Endodermal cell (in vitro differentiated cells): ENCODE results near the gene MRPL12. TPM values are rescaled to one million over a fixed set of nuclear protein-coding genes. Genes with fewer than 3 reads are reported as not detected.

Source experiments
- DNase-seq: peaks from one replicate; pipeline ENCODE4 v3.0.0-alpha.2; 2017
- H3K27ac ChIP-seq: 2 replicates; pipeline ENCODE4 v1.5.1; 2013; ENCODE audit warnings: mild to moderate bottlenecking, low read depth, low read length, moderate library complexity
- H3K27me3 ChIP-seq: 2 replicates; pipeline ENCODE4 v1.6.1; 2013; ENCODE audit warnings: mild to moderate bottlenecking, low read length, moderate library complexity; ENCODE audit not compliant: insufficient read depth, control insufficient read depth, poor library complexity, severe bottlenecking
- H3K36me3 ChIP-seq: 2 replicates; pipeline ENCODE4 v1.7.0; 2013; ENCODE audit warnings: mild to moderate bottlenecking, low read length, moderate library complexity; ENCODE audit not compliant: control insufficient read depth, insufficient read depth
- H3K4me1 ChIP-seq: one replicate; pipeline ENCODE4 v1.7.0; 2013; ENCODE audit warnings: low read length; ENCODE audit not compliant: control insufficient read depth, insufficient read depth
- H3K4me3 ChIP-seq: 2 replicates; pipeline ENCODE4 v1.5.1; 2013; ENCODE audit warnings: mild to moderate bottlenecking, low read length, moderate library complexity
- H3K9ac ChIP-seq: 2 replicates; pipeline ENCODE4 v1.6.1; 2013; ENCODE audit warnings: mild to moderate bottlenecking, low read length, moderate library complexity; ENCODE audit not compliant: poor library complexity, severe bottlenecking; ENCODE audit errors: extremely low read depth
- H3K9me3 ChIP-seq: 2 replicates; pipeline ENCODE4 v1.6.1; 2013; ENCODE audit warnings: mild to moderate bottlenecking, low read length, moderate library complexity; ENCODE audit not compliant: control insufficient read depth
- H3K27ac Mint-ChIP-seq: 2 replicates; pipeline ENCODE4 v1.8.0; 2020; ENCODE audit warnings: mixed read lengths
- H3K27me3 Mint-ChIP-seq: 2 replicates; pipeline ENCODE4 v1.8.0; 2021; ENCODE audit warnings: mild to moderate bottlenecking, mixed read lengths; ENCODE audit not compliant: insufficient read depth
- H3K36me3 Mint-ChIP-seq: 2 replicates; pipeline ENCODE4 v1.8.0; 2020; ENCODE audit warnings: low read depth, mixed read lengths
- H3K4me1 Mint-ChIP-seq: 2 replicates; pipeline ENCODE4 v1.8.0; 2020; ENCODE audit warnings: mixed read lengths
- H3K4me3 Mint-ChIP-seq: 2 replicates; pipeline ENCODE4 v1.8.0; 2020; ENCODE audit warnings: mild to moderate bottlenecking, moderate library complexity, mixed read lengths
- H3K9me3 Mint-ChIP-seq: 2 replicates; pipeline ENCODE4 v1.8.0; 2020; ENCODE audit warnings: mild to moderate bottlenecking, mixed read lengths
- WGBS, 2 experiments: methylation state at CpG; one replicate each; pipeline versions ENCODE4 v1.1.5 to v1.1.7; 2013; ENCODE audit warnings: missing lambda C conversion rate in 2 of 2, mixed read lengths in 1 of 2; ENCODE audit not compliant: insufficient coverage in 1 of 2, insufficient read length in 1 of 2; 5-methylcytosine and 5-hydroxymethylcytosine counted together
- total RNA-seq, 2 donors: library from RNA; stranded (reverse); fragmentation: NEBNext Ultra II Directional in 1 of 2; extraction: Animal tissue kit (Norgen Biotek cat#: 25700) in 1 of 2; gene quantifications; 2 replicates in 1 of 2; 3 replicates in 1 of 2; pipeline ENCODE4 v1.2.1, GENCODE V29; 2021
- TF ChIP-seq, protein P1 (sequence below): fragments of 200-600 bp; sonication (generic); conservative IDR thresholded peaks from 2 replicates; pipeline ENCODE4 v1.5.0; 2021; ENCODE audit warnings: antibody characterized with exemption, mild to moderate bottlenecking

The MRPL12 gene
- total RNA-seq, 2 donors from 2014 or later, result 99.4 to 105 TPM

DNA sequence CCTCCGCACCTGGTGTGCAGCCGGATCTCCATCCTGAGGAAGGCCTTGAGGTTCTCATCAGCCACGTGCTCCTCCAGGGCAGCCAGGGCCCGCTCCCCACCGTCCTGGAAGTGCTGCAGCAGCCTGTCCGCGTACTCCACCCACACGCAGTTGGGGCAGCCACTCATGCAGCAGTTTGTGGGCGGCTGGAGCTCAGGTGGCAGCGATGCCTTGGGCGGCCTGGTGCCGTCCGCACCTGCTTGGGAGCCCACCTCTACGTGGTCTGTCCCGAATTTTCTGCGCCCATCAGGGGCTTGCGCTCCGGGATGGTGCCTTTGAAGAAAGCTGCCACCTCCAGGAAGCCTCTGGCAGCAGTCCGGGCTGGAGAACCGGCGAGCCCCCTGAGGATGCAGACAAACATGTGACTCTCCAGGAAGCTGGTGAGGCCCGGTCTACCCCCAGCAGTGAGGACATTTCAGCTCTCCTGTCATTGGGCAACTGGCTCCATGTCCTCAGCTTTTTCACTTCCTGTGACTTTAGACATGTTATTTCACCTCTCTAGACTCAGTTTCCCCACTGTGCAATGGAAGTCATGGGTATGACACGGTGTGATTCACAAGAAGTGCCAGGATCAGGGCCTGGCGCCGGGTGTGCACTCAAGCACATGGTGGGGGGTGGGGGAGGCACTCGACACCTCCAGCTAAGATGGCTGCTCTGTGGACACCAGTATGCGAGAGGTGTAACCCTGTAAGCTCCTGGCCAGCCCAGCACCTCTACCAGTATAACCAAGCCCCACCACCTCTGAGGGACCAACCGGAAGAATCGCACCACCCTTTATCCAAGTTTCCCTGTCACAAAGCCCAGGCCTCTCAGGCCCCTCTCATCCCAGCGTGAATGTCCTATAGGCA lies 37.7 kb upstream of the MRPL12 start:
- Histone ChIP-seq H3K9ac (peak overlapping the region; percentile 70), H3K27ac (peak overlapping the region; percentile 30), H3K4me3 (peak overlapping the region; percentile 96), H3K4me1 (peaks cover 15% of the 10 kb centered on the region), H3K27me3 (no peaks in the 10 kb centered on the region), H3K36me3 (peaks cover 34% of the 10 kb centered on the region), H3K9me3 (no peaks in the 10 kb centered on the region)
- TF ChIP-seq, protein P1, sequence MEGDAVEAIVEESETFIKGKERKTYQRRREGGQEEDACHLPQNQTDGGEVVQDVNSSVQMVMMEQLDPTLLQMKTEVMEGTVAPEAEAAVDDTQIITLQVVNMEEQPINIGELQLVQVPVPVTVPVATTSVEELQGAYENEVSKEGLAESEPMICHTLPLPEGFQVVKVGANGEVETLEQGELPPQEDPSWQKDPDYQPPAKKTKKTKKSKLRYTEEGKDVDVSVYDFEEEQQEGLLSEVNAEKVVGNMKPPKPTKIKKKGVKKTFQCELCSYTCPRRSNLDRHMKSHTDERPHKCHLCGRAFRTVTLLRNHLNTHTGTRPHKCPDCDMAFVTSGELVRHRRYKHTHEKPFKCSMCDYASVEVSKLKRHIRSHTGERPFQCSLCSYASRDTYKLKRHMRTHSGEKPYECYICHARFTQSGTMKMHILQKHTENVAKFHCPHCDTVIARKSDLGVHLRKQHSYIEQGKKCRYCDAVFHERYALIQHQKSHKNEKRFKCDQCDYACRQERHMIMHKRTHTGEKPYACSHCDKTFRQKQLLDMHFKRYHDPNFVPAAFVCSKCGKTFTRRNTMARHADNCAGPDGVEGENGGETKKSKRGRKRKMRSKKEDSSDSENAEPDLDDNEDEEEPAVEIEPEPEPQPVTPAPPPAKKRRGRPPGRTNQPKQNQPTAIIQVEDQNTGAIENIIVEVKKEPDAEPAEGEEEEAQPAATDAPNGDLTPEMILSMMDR, result no peak
- Mint-ChIP-seq H3K9me3 (no peaks in the 10 kb centered on the region), H3K27ac (peak overlapping the region; percentile 68), H3K4me1 (peaks cover 13% of the 10 kb centered on the region), H3K36me3 (peaks cover 36% of the 10 kb centered on the region), H3K4me3 (peak overlapping the region; percentile 72), H3K27me3 (no peaks in the 10 kb centered on the region)
- DNase-seq, result peak; percentile 70
- WGBS, 2 experiments, result 79 to 86% methylated on average over 25 to 30 of the region's 30 CpGs

GRCh38 chr17:81666092-81666341 lies 37.1 kb upstream of the MRPL12 start:
- TF ChIP-seq, protein P1, result no peak
- Histone ChIP-seq H3K9ac (peak overlapping the region; percentile 70), H3K36me3 (peaks cover 38% of the 10 kb centered on the region), H3K4me1 (peaks cover 15% of the 10 kb centered on the region), H3K27me3 (no peaks in the 10 kb centered on the region), H3K4me3 (peak overlapping the region; percentile 96), H3K27ac (peak overlapping the region; percentile 30), H3K9me3 (no peaks in the 10 kb centered on the region)
- no peak for DNase-seq
- H3K9me3 Mint-ChIP-seq, result no peaks in the 10 kb centered on the region
- 1 to 7% methylated on average over 3 to 16 of the region's 16 CpGs for WGBS, 2 experiments
- H3K4me3 Mint-ChIP-seq, result peak overlapping the region; percentile 72
- H3K27me3 Mint-ChIP-seq, result no peaks in the 10 kb centered on the region
- H3K27ac Mint-ChIP-seq, result peak overlapping the region; percentile 68
- H3K36me3 Mint-ChIP-seq, result peaks cover 41% of the 10 kb centered on the region
- peaks cover 13% of the 10 kb centered on the region for H3K4me1 Mint-ChIP-seq

- H3K4me1 ChIP-seq, result peaks cover 15% of the 10 kb centered on the region
- no peaks in the 10 kb centered on the region for H3K9me3 ChIP-seq
- H3K27ac Mint-ChIP-seq, result peak within 1 kb of the TSS; percentile 93
- peak within 1 kb of the TSS; percentile 63 for H3K27ac ChIP-seq
- peaks cover 46% of the 10 kb centered on the region for H3K36me3 Mint-ChIP-seq
- H3K9me3 Mint-ChIP-seq, result no peaks in the 10 kb centered on the region
- H3K9ac ChIP-seq, result peak within 1 kb of the TSS; percentile 70
- H3K4me3 ChIP-seq, result peak within 1 kb of the TSS; percentile 96
- H3K4me3 Mint-ChIP-seq, result peak within 1 kb of the TSS; percentile 72
- WGBS, 2 experiments, result 1% methylated on average over 45 to 96 of the region's 96 CpGs
- H3K27me3 Mint-ChIP-seq, result no peaks in the 10 kb centered on the region
- H3K36me3 ChIP-seq, result peaks cover 43% of the 10 kb centered on the region
- peak; percentile 100 for DNase-seq
- no peaks in the 10 kb centered on the region for H3K27me3 ChIP-seq
- H3K4me1 Mint-ChIP-seq, result peaks cover 13% of the 10 kb centered on the region
- TF ChIP-seq, protein P1, result no peak
Measured at GRCh38 chr17:81666342-81667191, 36.6 kb upstream of the MRPL12 start, which contains the start of the genes CCDC137 and OXLD1. TSS of gene CCDC137 (plus strand) at chr17:81666737. CDS start at chr17:81666767, 30 bp downstream. TSS of gene OXLD1 (minus strand) at chr17:81666605. CDS start at chr17:81666577, 28 bp downstream.
